Hepatocyte (in vitro differentiated cells): ENCODE data around the gene PTPN1.

Source experiments
- EZH2 ChIP-seq: fragments of 200-600 bp; sonication (generic); IDR thresholded peaks from 2 replicates; pipeline ENCODE4 v1.6.1; 2016; ENCODE audit warnings: antibody characterized with exemption, mild to moderate bottlenecking, borderline replicate concordance
- TF ChIP-seq, protein P1 (sequence below): fragments of 200-600 bp; sonication (generic); IDR thresholded peaks from 2 replicates; pipeline ENCODE4 v1.5.1; 2016; ENCODE audit warnings: antibody characterized with exemption, mild to moderate bottlenecking; ENCODE audit not compliant: poor library complexity

GRCh38 chr20:50582092-50582491, 71.9 kb downstream of the PTPN1 start:
- TF ChIP-seq, protein P1, sequence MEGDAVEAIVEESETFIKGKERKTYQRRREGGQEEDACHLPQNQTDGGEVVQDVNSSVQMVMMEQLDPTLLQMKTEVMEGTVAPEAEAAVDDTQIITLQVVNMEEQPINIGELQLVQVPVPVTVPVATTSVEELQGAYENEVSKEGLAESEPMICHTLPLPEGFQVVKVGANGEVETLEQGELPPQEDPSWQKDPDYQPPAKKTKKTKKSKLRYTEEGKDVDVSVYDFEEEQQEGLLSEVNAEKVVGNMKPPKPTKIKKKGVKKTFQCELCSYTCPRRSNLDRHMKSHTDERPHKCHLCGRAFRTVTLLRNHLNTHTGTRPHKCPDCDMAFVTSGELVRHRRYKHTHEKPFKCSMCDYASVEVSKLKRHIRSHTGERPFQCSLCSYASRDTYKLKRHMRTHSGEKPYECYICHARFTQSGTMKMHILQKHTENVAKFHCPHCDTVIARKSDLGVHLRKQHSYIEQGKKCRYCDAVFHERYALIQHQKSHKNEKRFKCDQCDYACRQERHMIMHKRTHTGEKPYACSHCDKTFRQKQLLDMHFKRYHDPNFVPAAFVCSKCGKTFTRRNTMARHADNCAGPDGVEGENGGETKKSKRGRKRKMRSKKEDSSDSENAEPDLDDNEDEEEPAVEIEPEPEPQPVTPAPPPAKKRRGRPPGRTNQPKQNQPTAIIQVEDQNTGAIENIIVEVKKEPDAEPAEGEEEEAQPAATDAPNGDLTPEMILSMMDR, result no peak
- TF ChIP-seq EZH2, result no peak
